Measurements from ENCODE around the gene HERC4. TPM values are rescaled to one million over a fixed set of nuclear protein-coding genes. Genes with fewer than 3 reads are reported as not detected.

HERC4 gene
- total and polyA plus RNA-seq, 9 of the 15 experiments (the other 6 are each of a cell fraction or from before 2014, with no cell fraction given): 12.5 to 33.5 (median 22.8) TPM

- peak; percentile 77; the same call in 1 of the 2 replicates for TF ChIP-seq ZBTB40 (IDR thresholded peaks at IDR 0.05)
- no peak for TF ChIP-seq ZBTB40 (CRISPR knock-in tag; IDR thresholded peaks at IDR 0.05)
- no peak for TF ChIP-seq BRD4 (IDR thresholded peaks at IDR 0.05)
- TF ChIP-seq HNRNPLL (IDR thresholded peaks at IDR 0.05; ENCODE audit: low read depth, low read length, poor library complexity, severe bottlenecking): peak; percentile 76
- TF ChIP-seq TRIM28 (IDR thresholded peaks at IDR 0.05): no peak
- peak; percentile 32 for TF ChIP-seq U2AF1 (optimal IDR thresholded peaks at IDR 0.05; ENCODE audit: low read depth, low read length)
- TF ChIP-seq PBX2 (CRISPR knock-in tag; IDR thresholded peaks at IDR 0.05; ENCODE audit: low read depth): no peak
- no peak for TF ChIP-seq PBX2 (tag; conservative IDR thresholded peaks at IDR 0.05; ENCODE audit: low read depth)
- TF ChIP-seq JUND (IDR thresholded peaks at IDR 0.05; ENCODE audit: borderline replicate concordance, low read depth, low read length): peak; percentile 58
- no peak; the same call in 2 of the 3 replicates for TF ChIP-seq JUND (tag; IDR thresholded peaks at IDR 0.05; ENCODE audit: borderline replicate concordance, low read depth, low read length)
- TF ChIP-seq CHD1 (IDR thresholded peaks at IDR 0.05; ENCODE audit: low read length): no peak
- TF ChIP-seq BCOR (IDR thresholded peaks at IDR 0.05): peak; percentile 82
- no peak for TF ChIP-seq ZNF518B (CRISPR knock-in tag; IDR thresholded peaks at IDR 0.05)
Measured at GRCh38 chr10:67884313-67884841, 190.7 kb downstream of the HERC4 start, which contains the start of gene SIRT1 (continued).
